HepG2 (cell line): ENCODE data around the gene STIM1. TPM values are rescaled to one million over a fixed set of nuclear protein-coding genes. Genes with fewer than 3 reads are reported as not detected.
A peak's percentile ranks its signal among the peaks of the same experiment; 100 is the strongest.

Experiments
- MAF1 ChIP-seq: sonication (generic); formaldehyde crosslinking; IDR thresholded peaks from 2 replicates; pipeline ENCODE4 v1.5.0; 2020; ENCODE audit warnings: missing genetic modification reagents, borderline replicate concordance
- NAIF1 ChIP-seq: sonication (generic); formaldehyde crosslinking; IDR thresholded peaks from 2 replicates; pipeline ENCODE4 v1.5.0; 2020; ENCODE audit warnings: mild to moderate bottlenecking, missing genetic modification reagents, borderline replicate concordance
- REST ChIP-seq, 2 experiments: IDR thresholded peaks; 2 replicates each; pipeline ENCODE4 v1.6.1; 2011 to 2012; ENCODE audit warnings: low read length in 2 of 2, borderline replicate concordance in 1 of 2, low read depth in 1 of 2, mild to moderate bottlenecking in 1 of 2, moderate library complexity in 1 of 2
- SKIL ChIP-seq: sonication (generic); formaldehyde crosslinking; IDR thresholded peaks from 2 replicates; pipeline ENCODE4 v1.8.0; 2022; ENCODE audit warnings: missing genetic modification reagents, mild to moderate bottlenecking, moderate library complexity, borderline replicate concordance
- TERF1 ChIP-seq: sonication (generic); formaldehyde crosslinking; IDR thresholded peaks from 2 replicates; pipeline ENCODE4 v1.8.0; 2022; ENCODE audit warnings: mild to moderate bottlenecking, missing genetic modification reagents, moderate library complexity
- ZHX2 ChIP-seq, 2 experiments: sonication (generic) in 1 of 2; formaldehyde crosslinking in 1 of 2; IDR thresholded peaks; 2 replicates each; pipeline versions ENCODE4 v1.6.1 to v1.9.0; 2014 to 2022; ENCODE audit warnings: antibody characterized with exemption in 1 of 2, borderline replicate concordance in 1 of 2, inconsistent platforms in 1 of 2, low read depth in 1 of 2, missing genetic modification reagents in 1 of 2
- ZNF362 ChIP-seq: sonication (generic); formaldehyde crosslinking; IDR thresholded peaks from 2 replicates; pipeline ENCODE4 v1.4.0; 2020; ENCODE audit warnings: missing genetic modification reagents, mild to moderate bottlenecking, borderline replicate concordance
- ZNF383 ChIP-seq: sonication (generic); formaldehyde crosslinking; IDR thresholded peaks from 2 replicates; pipeline ENCODE4 v1.4.0; 2020; ENCODE audit warnings: missing genetic modification reagents, mild to moderate bottlenecking, borderline replicate concordance
- ZNF619 ChIP-seq: sonication (generic); formaldehyde crosslinking; IDR thresholded peaks from 2 replicates; pipeline ENCODE4 v1.4.0; 2020; ENCODE audit warnings: mild to moderate bottlenecking, missing genetic modification reagents
- ZSCAN20 ChIP-seq: sonication (generic); formaldehyde crosslinking; IDR thresholded peaks from 2 replicates; pipeline ENCODE4 v1.4.0; 2020; ENCODE audit warnings: missing genetic modification reagents, mild to moderate bottlenecking, borderline replicate concordance
- polyA plus RNA-seq, 8 experiments: library from polyadenylated mRNA; depleted of rRNA in 3 of 8; stranded (reverse) in 7 of 8; unstranded in 1 of 8; fragments of >200 nt; fragmentation: Illumina TruSeq in 4 of 8; extraction: Trizol in 4 of 8; gene quantifications; 2 replicates each; pipeline versions ENCODE4 v1.2.1 to v1.2.3, GENCODE V29; 2011 to 2016; ENCODE audit warnings: low read depth in 4 of 8, missing spikeins in 1 of 8, mixed read lengths in 1 of 8; ENCODE audit not compliant: insufficient read depth in 1 of 8
- total RNA-seq, 5 experiments: library from RNA; depleted of rRNA; stranded (reverse); fragments of >200 nt; fragmentation: Illumina TruSeq; extraction: Trizol; gene quantifications; 2 replicates each; pipeline ENCODE4 v1.2.3, GENCODE V29; 2016; ENCODE audit warnings: low read depth in 1 of 5

STIM1 gene
- total and polyA plus RNA-seq, 2 of the 13 experiments (the other 11 are each of a cell fraction or from before 2014, with no cell fraction given): 19.2 to 28.5 TPM

GRCh38 chr11:4094348-4095291, 239.2 kb downstream of the STIM1 start, which contains the start of gene RRM1 (continued):
- TF ChIP-seq ZNF362 (CRISPR knock-in tag): peak; percentile 37; the same call in 1 of the 2 replicates
- TF ChIP-seq REST (IDR thresholded peaks at IDR 0.05; ENCODE audit: borderline replicate concordance in 1 of 2, low read depth in 1 of 2, low read length in 2 of 2): no peak
- 0 out of 2 replicates have a peak, but pooled peaks have one; percentile 3 for TF ChIP-seq ZSCAN20 (CRISPR knock-in tag)
- no peak for TF ChIP-seq ZNF383
- TF ChIP-seq TERF1 (CRISPR knock-in tag): no peak
- peak; percentile 32; the same call in 1 of the 2 replicates for TF ChIP-seq NAIF1 (CRISPR knock-in tag)
- TF ChIP-seq ZHX2 (IDR thresholded peaks at IDR 0.05; ENCODE audit: low read depth): peak; percentile 100
- TF ChIP-seq ZHX2 (CRISPR knock-in tag; IDR thresholded peaks at IDR 0.05; ENCODE audit: borderline replicate concordance): no peak
- TF ChIP-seq MAF1 (CRISPR knock-in tag): no peak
- peak; percentile 87 for TF ChIP-seq ZNF619 (CRISPR knock-in tag)
- TF ChIP-seq SKIL: 0 out of 2 replicates have a peak, but pooled peaks have one; percentile 31
